Lower lobe of right lung (tissue), 2 donors: ENCODE data around the gene ACADVL. TPM values are rescaled to one million over a fixed set of nuclear protein-coding genes. Genes with fewer than 3 reads are reported as not detected.
"Not testable (repeated sequence)": the region's sequence is repeated elsewhere in the genome, so short reads cannot be mapped to it uniquely, and the experiment has no call there.

ENCODE experiments used
- ATAC-seq, 2 donors: fragments of 200-7000 bp; cut with Tn5 transposase; one replicate each; pipeline ENCODE4 v1.9.1; 2020 to 2022; ENCODE audit warnings: mild to moderate bottlenecking in 2 of 2, moderate library complexity in 2 of 2
- DNase-seq: peaks from one replicate; pipeline ENCODE4 v3.0.0-alpha.2; 2020
- H3K27ac ChIP-seq: fragments of 200-600 bp; one replicate; pipeline ENCODE4 v1.8.0; 2022
- H3K27me3 ChIP-seq: fragments of 200-600 bp; one replicate; pipeline ENCODE4 v1.8.0; 2022; ENCODE audit warnings: low read depth
- H3K36me3 ChIP-seq: fragments of 200-600 bp; one replicate; pipeline ENCODE4 v1.8.0; 2022; ENCODE audit warnings: mild to moderate bottlenecking
- H3K4me1 ChIP-seq: fragments of 200-600 bp; one replicate; pipeline ENCODE4 v1.8.0; 2022
- H3K4me3 ChIP-seq: fragments of 200-600 bp; one replicate; pipeline ENCODE4 v1.8.0; 2022; ENCODE audit warnings: mild to moderate bottlenecking
- H3K9me3 ChIP-seq: fragments of 200-600 bp; one replicate; pipeline ENCODE4 v1.8.0; 2022
- CTCF ChIP-seq: fragments of 200-600 bp; IDR thresholded peaks from one replicate; pipeline ENCODE4 v1.8.0; 2022; ENCODE audit warnings: antibody characterized with exemption, mild to moderate bottlenecking
- intact Hi-C: fragments of 100-400 bp; cut with DNase I; formaldehyde crosslinking; loops from one replicate; pipeline ENCODE4 v1.11.0; 2022
- long read RNA-seq: library from polyadenylated mRNA; unstranded; transcript quantifications from one replicate; pipeline ENCODE4 v2.0.0, GENCODE V29; 2021
- total RNA-seq: library from RNA; stranded (reverse); fragmentation: NEBNext Ultra II Directional; extraction: Animal tissue kit (Norgen Biotek cat#: 25700); gene quantifications from one replicate; pipeline ENCODE4 v1.2.1, GENCODE V29; 2021
- donor health status: DM: no; HTN: yes; CAD: no; lungs with severe emphysema.

The ACADVL gene
- total RNA-seq: 576 TPM
- long read RNA-seq, transcript ACADVL-201 (19 exons, 2,352 nt): minor isoform, 20 of 744 reads
- long read RNA-seq, transcript ACADVL-203 (20 exons, 2,323 nt): major isoform, 318 of 744 reads
- long read RNA-seq, partial matches to known transcripts: 168 of 744 reads
- long read RNA-seq, other reads (novel, unspliced or antisense): 225 of 744 reads

- ATAC-seq (peak; percentile 90 to 93), DNase-seq (peak; percentile 95)
- Histone ChIP-seq H3K27ac (peak within 1 kb of the TSS; percentile 97), H3K4me1 (peaks cover 56% of the 10 kb centered on the region), H3K27me3 (no peaks in the 10 kb centered on the region), H3K4me3 (peak within 1 kb of the TSS; percentile 97), H3K36me3 (peaks cover 38% of the 10 kb centered on the region), H3K9me3 (no peaks in the 10 kb centered on the region)
- no peak for TF ChIP-seq CTCF
- intact Hi-C loops: no loop called here
These were observed at the start of gene ACADVL, which contains the start of gene DLG4 for GRCh38 chr17:7219812-7220592. Gene ACADVL (plus strand): TSS chr17:7219938. CDS start chr17:7219985, 47 bp downstream. Gene DLG4 (minus strand): TSS chr17:7219836.

- intact Hi-C loops: not testable (repeated sequence)
These were observed 47.1 kb upstream of the ACADVL start for GRCh38 chr17:7172522-7173191.

GRCh38 chr17:7173687-7174602, 45.8 kb upstream of the ACADVL start:
- DNase-seq: peak; percentile 91
- ATAC-seq: peak; percentile 76 to 85
- intact Hi-C loops: no loop called here
- peaks cover 2% of the 10 kb centered on the region for H3K9me3 ChIP-seq
- H3K27ac ChIP-seq: peak overlapping the region; percentile 64
- H3K4me1 ChIP-seq: peaks cover 27% of the 10 kb centered on the region
- peak; percentile 28 for TF ChIP-seq CTCF
- H3K27me3 ChIP-seq: peaks cover 14% of the 10 kb centered on the region
- H3K36me3 ChIP-seq: no peaks in the 10 kb centered on the region
- peak overlapping the region; percentile 46 for H3K4me3 ChIP-seq

More at GRCh38 chr17:7172522-7173191, 47.1 kb upstream of the ACADVL start:
- not testable (repeated sequence) for H3K36me3 ChIP-seq, DNase-seq, H3K9me3 ChIP-seq, H3K4me3 ChIP-seq, H3K27ac ChIP-seq, H3K27me3 ChIP-seq, ATAC-seq
- peaks cover 19% of the 10 kb centered on the region for H3K4me1 ChIP-seq

- Histone ChIP-seq H3K27ac (no peak overlapping the region), H3K4me1 (peaks cover 27% of the 10 kb centered on the region), H3K27me3 (peaks cover 14% of the 10 kb centered on the region), H3K9me3 (no peaks in the 10 kb centered on the region), H3K4me3 (no peak overlapping the region), H3K36me3 (no peaks in the 10 kb centered on the region)
- no peak for TF ChIP-seq CTCF
- intact Hi-C loops: no loop called here
- no peak for DNase-seq
- no peak for ATAC-seq
These were observed 45.0 kb upstream of the ACADVL start for GRCh38 chr17:7174603-7175326.

GRCh38 chr17:7175330-7175733, 44.4 kb upstream of the ACADVL start:
- H3K27ac ChIP-seq: no peak overlapping the region
- intact Hi-C loops: no loop called here
- no peak for DNase-seq
- ATAC-seq: no peak
- no peaks in the 10 kb centered on the region for H3K36me3 ChIP-seq
- peaks cover 27% of the 10 kb centered on the region for H3K4me1 ChIP-seq
- H3K27me3 ChIP-seq: peaks cover 14% of the 10 kb centered on the region
- TF ChIP-seq CTCF: no peak
- no peak overlapping the region for H3K4me3 ChIP-seq
- H3K9me3 ChIP-seq: no peaks in the 10 kb centered on the region
